Stimulated activated CD4-positive, alpha-beta T cell treated with anti-CD3 and anti-CD28 coated beads, TNF-alpha, amount 100 ng/mL, for 24 hours (primary cell): ENCODE data around the gene INIP.
"Not testable (repeated sequence)": the region's sequence is repeated elsewhere in the genome, so short reads cannot be mapped to it uniquely, and the experiment has no call there.

ENCODE experiments used
- DNase-seq, 3 experiments: peaks; one replicate each; pipeline ENCODE4 v3.0.0-alpha.2; 2020; ENCODE audit warnings: low read depth in 3 of 3

INIP gene

DNA sequence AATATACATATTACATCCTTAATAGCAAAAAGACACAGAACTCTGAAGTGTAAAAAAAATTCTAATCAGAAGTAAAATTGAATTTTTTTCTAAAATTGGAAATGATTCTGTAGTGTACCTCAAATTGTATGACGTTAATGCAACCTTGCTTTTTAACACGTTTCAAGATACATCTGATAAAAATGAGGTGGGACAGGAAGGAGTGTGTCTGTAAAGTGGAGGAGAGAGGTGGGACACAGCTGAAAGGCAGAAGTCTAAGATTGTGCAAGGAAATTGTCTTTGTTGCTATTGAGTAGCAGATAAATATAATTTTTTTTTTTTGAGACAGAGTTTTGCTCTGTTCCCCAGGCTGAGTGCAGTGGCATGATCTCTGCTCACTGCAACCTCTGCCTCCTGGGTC is 17.0 kb upstream of the INIP start:
- DNase-seq, result no peak

DNA sequence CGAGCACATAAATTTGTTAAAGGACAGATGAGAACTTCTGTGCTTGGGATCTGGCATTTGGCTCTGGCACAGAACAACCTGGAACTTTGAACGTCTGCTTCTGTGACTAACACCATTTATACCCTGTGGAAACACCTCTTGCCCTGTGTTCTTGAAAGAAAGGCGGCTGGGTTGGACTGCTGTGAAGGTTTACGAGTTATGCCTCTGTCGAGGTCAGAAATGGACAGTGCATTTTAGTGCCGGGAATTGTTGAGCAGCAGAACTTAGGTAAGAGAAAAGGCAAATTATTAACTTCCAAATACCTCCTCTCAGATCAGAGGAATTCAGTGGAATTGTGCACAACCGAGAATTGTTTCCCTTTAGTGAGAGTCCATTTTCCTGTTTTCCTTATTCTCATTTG is 14.1 kb upstream of the INIP start:
- DNase-seq, result no peak

DNA sequence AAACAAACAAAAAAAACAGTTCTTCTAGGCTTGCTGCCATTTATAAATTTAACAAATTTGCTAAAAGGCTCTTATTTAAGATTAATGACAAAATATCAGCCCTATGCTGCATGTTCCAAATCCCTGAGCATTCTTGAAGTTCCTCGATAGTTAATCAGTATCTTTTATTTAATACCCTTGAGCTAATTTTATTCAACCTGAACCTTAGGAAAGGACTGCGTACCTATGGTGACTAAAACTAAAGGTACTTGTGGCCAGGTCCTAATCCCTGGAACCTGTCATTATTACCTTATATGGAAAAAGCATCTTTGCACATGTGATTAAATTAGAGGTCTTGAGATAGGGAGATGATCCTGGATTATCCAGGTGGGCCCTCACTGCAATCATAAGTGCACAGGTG is 10.5 kb upstream of the INIP start:
- DNase-seq, result no peak

DNA sequence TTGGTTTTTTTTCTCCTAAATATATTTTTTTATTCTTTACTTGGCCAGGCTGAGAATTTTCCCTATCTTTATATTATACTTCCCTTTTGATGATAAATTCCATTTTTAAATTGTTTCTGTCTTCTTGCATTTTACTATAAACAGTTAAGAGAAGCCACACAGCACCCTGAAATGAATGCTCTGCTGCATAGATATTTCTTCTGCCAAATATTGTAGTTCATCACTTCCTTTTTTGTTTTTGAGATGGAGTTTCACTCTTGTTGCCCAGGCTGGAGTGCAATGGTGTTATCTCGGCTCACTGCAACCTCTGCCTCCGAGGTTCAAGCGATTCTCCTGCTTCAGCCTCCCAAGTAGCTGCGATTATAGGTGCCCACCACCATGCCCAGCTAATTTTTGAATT is 8.5 kb upstream of the INIP start:
- DNase-seq, result no peak

DNA sequence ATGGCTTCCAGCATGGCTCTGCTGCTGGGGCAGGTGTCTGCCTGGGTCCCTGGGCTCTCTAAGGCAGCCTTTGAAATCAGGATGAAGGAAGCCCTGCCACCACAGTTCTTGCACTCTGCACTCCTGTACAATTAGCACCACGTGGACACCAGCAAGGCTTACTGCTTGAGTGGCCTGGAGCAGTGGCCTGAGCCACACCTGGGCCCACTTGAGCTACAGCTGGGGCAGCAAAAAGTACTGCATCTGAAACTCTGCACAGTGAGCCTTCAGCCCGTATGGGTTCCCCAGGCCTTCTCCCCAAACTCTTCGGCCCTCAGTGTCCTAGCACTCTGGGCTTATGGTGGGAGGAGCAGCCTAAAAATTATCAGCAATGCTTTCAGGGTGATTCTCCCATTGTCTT is 8.0 kb upstream of the INIP start:
- DNase-seq, result no peak

DNA sequence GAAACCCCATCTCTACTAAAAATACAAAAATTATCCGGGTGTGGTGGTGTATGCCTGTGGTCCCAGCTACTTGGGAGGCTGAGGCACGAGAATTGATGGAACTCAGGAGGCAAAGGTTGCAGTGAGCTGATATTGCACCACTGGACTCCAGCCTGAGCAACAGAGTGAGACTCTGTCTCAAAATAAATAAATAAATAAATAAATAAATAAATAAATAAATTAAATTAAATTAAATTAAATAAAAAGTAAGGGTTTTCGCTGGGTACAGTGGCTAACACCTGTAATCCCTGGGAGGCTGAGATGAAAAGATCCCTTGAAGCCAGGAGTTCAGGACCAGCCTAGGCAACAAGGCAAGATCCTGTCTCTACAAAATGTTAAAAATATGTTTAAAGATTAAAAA is 4.8 kb upstream of the INIP start:
- DNase-seq, result not testable (repeated sequence)

DNA sequence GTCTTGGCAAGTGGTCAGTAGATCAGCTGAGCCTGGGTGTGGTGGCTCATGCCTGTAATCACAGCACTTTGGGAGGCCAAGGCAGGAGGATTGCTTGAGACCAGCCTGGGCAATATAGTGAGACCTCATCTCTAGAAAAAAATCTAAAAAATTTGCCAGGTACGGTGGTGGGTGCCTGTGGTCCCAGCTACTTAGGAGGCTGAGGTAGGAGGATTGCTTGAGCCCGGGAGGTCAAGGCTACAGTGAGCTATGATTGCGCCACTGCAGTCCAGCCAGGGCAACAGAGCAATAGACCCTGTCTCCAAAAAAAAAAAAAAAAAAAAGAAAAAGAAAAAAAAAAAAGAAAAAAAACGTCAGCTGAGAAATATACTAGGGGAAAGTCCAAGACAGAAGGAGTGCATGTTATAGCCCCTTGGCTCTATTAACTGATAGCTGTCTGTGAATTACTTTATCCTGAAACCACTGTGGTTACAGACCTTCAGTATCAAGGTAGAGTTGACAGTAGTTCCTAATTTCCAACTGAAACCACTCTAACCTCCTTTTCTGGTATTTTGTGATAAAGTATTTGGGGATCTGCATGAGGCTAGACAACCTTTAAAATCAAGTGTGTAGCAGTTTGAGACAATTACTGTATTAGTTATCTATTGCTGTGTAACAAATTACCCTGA is 2.3 kb upstream of the INIP start:
- DNase-seq, result no peak

DNA sequence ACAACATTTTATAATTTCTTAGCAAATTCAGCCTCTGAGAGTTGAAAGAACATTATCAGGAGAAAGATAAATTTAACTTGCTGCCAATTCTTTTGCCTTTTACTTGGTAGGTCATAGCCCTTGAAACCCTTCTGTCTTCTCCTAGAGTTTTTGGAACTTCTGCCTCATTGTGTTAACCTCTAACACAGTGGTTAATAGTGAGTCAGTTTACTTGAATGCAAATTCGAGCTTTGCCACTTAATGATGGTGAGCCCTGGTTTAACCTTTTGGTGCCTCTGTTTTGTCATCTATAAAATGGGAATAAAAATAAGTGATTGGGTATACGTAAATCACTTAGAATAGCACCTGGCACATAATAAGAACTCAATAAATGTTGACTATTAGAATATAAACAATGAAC is 1.8 kb upstream of the INIP start:
- no peak for DNase-seq

DNA sequence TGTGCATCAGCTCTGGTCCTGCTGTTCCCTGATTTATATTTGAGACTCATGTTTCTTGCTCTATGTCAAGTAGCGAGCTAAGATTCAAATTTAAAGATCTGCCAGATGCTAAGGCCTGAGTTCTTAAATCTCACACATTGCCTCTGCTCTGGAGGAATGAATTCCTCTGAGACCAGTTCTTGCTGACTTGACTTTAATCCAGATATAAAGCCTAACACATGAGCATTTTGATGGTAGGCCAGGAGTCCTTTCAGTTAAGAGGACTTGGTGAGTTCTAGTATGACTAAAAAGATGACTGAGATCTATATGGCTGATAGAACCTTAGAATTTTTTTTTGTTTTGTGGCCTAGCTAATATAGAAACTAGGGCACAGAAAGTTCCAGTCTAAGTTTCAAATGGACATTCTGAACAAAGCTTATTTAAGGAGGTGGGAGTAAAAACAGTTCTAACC is 1.3 kb upstream of the INIP start:
- no peak for DNase-seq

DNA sequence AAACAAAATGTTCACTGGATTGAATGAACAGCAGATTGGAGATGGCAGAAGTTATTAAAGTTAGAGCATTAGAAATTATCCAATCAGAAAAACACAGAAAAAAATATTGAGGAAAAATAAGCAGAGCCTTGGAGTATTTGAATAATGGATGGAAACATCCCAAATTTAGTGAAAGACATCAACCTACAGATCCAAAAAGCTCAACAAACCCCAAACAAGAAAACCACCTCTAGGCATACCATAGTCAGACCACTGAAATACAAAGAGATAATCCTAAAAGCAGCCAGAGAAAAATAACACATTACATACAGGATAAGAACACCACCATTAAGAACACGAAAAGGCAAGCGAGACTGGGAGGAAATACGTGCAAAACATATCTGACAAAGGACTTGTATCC is 5.2 kb downstream of the INIP start:
- DNase-seq, result no peak

DNA sequence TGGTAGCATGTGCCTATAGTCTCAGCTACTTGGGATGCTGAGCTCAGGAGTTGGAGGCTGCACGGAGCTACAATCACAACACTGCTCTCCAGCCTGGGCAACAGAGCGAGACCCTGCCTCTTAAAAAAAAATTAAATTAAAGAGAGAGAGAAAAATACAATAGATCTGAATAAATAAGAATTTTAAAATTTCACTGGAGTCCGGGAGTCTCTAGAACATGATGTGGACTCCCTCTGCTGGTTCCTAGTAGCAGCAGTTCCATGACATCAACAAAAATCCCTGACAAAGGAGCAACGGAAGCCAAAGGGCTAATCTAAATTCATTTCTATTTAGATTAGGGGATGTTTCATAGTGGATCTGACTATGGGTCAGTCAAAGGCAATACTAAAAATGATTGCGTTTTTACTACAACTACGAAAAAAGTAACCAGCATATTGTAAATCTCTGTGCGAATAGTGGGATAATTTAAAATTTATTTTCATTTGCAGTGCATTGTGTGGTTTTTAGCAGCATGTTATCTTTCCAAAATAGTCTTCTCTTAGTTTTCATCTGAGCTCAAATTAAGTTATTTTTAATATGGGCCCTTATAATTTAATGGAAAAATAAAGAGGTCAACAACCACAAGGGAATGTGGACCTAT is 6.7 kb downstream of the INIP start:
- DNase-seq, result no peak

DNA sequence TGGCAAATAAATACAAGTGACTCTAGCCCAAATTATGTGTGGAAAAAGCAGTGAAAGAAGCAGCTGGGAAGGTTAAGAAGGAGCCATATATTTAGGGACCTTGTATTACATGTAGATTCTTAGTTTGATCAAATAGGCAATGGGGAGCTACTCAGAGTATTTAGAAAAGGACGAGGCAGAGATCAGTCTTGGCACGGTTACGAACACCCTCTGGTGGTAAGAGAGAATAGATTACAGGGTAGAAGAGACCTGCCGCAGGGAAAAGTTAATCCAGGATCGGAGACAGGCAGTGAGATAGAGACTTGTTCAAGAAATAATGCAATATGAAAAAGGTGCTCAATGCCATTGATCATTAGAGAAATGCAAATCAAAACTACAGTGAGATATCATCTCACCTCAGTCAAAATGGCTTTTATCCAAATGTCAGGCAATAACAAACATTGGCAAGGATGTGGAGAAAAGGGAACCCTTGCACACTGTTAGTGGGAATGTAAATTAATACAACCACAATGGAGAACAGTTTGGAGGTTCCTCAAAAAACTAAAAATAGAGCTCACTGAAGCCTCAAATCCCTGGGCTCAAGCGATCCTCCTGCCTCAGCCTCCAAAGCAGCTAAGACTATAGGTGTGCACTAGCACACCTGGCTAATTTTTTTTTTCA is 12.0 kb downstream of the INIP start:
- no peak for DNase-seq

DNA sequence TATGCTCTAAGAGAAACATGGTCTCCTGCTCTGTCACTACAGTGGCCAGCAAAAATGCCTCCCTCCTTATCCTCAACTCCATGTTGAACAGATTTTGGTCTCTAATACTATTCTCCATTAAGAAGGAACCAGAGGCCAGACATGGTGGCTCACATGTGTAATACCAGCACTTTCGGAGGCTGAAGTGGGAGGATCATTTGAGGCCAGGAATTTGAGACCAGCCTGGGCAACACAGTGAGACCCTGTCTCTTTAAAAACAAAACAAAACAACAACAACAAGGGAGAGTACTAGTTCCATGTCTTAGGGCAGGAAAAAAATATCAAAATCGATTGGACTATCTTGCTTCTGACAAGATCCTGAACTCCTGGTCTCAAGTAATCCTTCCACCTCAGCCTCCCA is 14.6 kb downstream of the INIP start:
- DNase-seq, result no peak

DNA sequence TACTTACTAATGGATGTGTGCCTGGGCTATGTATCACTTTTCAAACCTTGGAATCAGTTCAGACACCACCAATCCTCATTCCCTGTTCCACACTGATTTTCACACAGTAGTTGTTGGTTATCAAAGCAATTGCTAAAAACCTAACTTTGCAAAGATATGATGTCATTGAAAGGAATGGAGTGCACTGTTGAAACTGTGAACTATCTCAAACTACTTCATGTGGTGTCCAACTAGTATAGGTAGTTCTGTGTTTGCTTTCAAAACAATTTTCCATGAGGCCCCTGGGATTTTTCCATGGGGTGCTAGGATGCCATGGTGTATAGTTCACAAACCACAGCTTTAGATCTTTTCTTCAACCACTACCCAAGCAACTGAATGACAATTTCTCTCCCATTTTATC is 17.8 kb downstream of the INIP start:
- DNase-seq, result no peak

DNA sequence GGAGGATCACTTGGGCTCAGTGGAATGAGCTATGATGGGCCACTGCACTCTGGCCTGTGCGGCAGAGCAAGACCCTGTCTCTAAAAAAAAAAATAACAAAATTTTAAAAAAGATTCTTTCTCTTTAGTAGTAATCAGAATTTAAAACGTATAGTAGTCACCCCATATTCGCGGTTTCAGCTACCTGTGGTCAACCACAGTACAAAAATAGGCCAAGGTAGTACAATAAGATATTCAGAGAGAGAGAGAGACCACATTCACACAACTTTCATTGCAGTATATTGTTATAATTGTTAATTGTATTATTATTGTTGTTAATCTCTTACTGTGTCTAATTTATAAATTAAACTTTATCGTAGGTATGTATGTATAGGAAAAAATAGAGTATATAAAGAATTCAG is 18.7 kb downstream of the INIP start:
- no peak for DNase-seq

DNA sequence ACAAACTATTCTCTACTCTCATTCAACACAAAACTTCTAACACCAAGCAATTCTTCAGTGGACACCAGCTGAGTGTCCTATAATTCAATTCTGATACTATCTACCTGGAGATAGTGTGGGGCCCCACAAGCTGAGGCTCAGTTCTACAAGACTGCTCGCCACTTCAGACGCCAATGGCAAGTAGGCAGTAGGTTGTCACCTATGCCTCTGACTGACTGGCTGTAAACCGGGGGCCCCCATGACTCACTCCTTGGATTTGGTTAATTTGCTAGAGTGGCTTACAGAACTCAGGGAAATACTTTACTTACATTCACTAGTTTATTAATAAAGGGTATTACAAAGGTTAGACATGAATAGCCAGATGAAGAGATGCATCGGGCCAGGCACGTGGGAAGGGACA is 21.5 kb downstream of the INIP start:
- no peak for DNase-seq

DNA sequence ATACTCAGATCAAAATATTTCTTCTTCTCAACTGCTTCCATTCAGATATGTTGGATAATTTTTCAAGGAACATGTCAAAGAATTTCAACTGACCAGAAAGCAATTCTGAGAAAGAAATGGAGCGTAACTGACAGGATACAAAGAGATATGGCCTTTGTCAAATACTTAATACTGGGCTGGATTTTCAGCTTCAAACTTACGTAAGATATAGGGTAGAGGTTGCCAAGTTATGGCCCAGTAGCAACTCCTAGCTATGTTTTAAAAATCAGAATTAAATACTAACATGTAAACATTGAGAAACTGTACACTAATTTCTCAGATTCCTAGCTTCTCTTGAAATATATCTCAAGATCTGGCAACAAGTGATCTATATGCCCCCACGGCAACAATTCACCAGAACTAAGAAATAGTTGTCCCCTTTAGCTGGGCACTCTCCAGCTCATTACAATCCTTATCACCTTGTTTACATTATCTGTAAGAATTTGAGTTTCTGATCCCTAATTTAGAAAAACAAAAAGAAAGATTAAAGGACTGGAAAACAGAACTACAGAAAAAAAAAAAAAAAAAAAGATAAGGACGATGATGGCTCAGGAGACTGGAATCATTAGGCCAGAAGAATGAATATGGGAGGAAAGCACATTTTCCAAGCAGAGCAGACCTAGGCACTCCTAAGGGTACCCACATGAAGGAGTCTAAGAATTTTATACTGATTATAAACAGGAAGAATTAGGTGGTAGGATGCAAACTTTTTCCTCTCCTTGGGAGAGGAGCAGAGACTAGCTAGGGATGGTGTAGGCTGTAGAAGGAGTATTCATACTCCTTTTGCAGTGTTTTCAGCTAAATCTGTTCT is 23.0 kb downstream of the INIP start:
- no peak for DNase-seq

DNA sequence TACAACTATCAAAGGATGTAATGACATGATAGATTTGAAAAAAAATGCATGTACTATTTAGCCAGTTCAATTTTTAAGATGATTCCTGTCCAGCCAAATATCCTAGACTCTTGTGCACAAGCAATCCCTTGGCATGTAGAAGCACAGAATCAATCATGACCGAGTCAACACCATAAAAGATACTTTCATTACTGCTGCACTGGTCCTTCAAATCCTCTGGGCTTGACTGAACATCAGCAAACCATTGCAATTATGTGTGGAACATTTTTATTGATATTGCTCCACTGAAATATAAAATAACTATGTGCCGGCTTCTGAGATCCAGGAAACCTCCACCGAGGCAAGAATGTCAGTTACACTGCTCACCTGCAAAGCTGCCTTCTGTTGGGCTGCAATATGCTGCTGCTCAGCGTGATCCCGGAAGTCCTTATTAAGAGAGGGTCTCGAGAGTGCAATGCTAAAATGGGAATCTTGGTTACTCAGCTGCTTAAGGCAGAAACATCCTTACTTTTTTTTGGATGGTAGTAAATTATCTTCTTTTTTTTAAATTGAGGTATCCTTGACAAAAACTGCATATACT is 28.7 kb downstream of the INIP start:
- no peak for DNase-seq

DNA sequence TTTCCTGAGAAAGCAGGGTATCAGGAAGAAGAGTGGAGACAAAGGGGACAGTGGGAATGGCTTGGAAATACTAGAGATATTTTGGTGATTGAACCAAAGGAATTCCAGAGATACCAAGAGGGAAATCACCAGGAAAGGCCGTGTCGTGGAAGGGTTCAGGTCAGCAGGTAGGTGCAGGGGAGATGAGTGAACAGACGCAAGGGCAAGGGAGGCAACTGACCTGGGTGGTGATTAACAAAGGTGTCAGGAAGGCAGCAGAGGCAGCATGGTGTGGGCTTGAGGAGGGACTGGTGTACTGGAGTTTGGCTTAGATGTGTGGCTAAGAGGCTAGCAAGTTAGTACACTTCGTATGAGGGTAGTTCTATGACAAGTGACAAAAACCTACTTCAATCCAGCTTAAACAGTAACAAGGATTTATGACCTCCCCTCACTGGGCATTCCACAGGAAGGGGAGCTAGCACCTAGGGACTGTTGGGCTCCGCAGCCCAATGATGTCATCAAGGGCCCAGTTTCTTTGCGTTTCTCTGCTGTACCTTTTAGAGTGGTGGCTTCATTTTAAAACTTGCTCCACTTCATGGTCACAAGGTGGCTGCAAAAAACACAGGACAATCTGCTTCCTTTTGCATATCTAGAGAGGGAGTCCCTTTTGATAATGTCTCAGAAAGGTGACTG is 37.0 kb downstream of the INIP start:
- DNase-seq, result no peak

DNA sequence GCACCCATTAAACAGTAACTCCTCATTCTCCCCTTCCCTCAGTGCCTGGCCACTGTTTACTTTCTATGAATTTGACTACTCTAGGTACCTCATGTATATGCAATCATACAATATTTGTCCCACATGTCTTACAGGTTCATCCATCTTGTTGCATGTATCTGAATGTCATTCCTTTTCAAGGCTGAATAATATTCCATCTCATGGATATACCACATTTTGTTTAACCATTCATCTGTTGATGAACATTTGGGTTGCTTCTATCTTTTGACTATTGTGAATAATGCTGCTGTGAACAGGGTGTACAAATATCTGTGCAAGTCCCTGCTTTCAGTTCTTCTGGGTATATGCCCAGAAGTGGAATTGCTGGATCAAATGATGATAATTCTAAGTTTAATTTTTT is 40.9 kb downstream of the INIP start:
- no peak for DNase-seq

DNA sequence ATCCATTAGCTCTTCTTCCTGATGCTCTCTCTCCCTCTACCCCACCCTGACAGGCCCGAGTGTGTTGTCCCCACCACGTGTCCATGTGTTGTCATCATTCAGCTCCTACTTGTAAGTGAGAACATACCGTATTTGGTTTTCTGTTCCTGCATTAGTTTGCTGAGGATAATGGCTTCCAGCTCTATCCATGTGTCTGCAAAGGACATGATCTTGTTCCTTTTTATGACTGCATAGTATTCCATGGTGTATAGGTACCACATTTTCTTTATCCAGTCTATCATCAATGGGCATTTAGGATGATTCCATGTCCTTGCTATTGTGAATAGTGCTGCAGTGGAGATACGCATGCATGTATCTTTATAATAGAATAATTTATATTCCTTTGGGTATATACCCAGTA is 44.7 kb downstream of the INIP start:
- DNase-seq, result not testable (repeated sequence)
